Measurements from ENCODE around the gene VPS35. TPM values are rescaled to one million over a fixed set of nuclear protein-coding genes. Genes with fewer than 3 reads are reported as not detected.

The VPS35 gene
- total and polyA plus RNA-seq, 2 of the 13 experiments (the other 11 are each of a cell fraction or from before 2014, with no cell fraction given), result 30.7 to 136 TPM

- no peak for TF ChIP-seq USF2 (IDR thresholded peaks at IDR 0.05; ENCODE audit: low read depth, low read length)
- TF ChIP-seq USF2 (CRISPR knock-in tag; IDR thresholded peaks at IDR 0.05; ENCODE audit: borderline replicate concordance), result no peak
- TF ChIP-seq ETV5 (CRISPR knock-in tag; IDR thresholded peaks at IDR 0.05; ENCODE audit: borderline replicate concordance), result 0 out of 2 replicates have a peak, but pooled peaks have one; percentile 14
- TF ChIP-seq MEIS1 (CRISPR knock-in tag; IDR thresholded peaks at IDR 0.05; ENCODE audit: borderline replicate concordance), result peak; percentile 71; the same call in 1 of the 2 replicates
- TF ChIP-seq RCOR2 (CRISPR knock-in tag; IDR thresholded peaks at IDR 0.05), result no peak; the same call in 1 of the 2 replicates
- peak; percentile 93 for TF ChIP-seq SNAPC2 (CRISPR knock-in tag; IDR thresholded peaks at IDR 0.05)
- TF ChIP-seq HMGXB3 (CRISPR knock-in tag; IDR thresholded peaks at IDR 0.05; ENCODE audit: borderline replicate concordance), result no peak; the same call in 1 of the 2 replicates
- TF ChIP-seq POLR2A (IDR thresholded peaks at IDR 0.05; ENCODE audit: insufficient read depth in 1 of 2, low read depth in 2 of 2, low read length in 2 of 2), result peak; percentile 68 to 84
- no peak for TF ChIP-seq ARNT (IDR thresholded peaks at IDR 0.05)
- 0 out of 4 replicates have a peak, but pooled peaks of 1 of the 2 experiments have one; percentile 73 for TF ChIP-seq HMGXB4 (CRISPR knock-in tag; IDR thresholded peaks at IDR 0.05; ENCODE audit: borderline replicate concordance in 1 of 2, low read depth in 1 of 2)
- peak; percentile 45 for TF ChIP-seq GATAD2A (CRISPR knock-in tag; IDR thresholded peaks at IDR 0.05)
- TF ChIP-seq CBFB (CRISPR knock-in tag; IDR thresholded peaks at IDR 0.05), result 0 out of 2 replicates have a peak, but pooled peaks have one; percentile 48
- peak; percentile 96 for TF ChIP-seq MAZ (IDR thresholded peaks at IDR 0.05; ENCODE audit: borderline replicate concordance, low read depth, low read length)
- peak; percentile 61; the same call in 1 of the 2 replicates for TF ChIP-seq MAZ (CRISPR knock-in tag; IDR thresholded peaks at IDR 0.05; ENCODE audit: low read depth)
- TF ChIP-seq ZNF414 (CRISPR knock-in tag; IDR thresholded peaks at IDR 0.05), result 0 out of 2 replicates have a peak, but pooled peaks have one; percentile 36
- TF ChIP-seq ZNF510 (CRISPR knock-in tag; IDR thresholded peaks at IDR 0.05; ENCODE audit: low read depth), result 0 out of 2 replicates have a peak, but pooled peaks have one; percentile 34
- peak; percentile 95 for TF ChIP-seq NFYC (CRISPR knock-in tag; IDR thresholded peaks at IDR 0.05)
- no peak for TF ChIP-seq ZMAT3 (CRISPR knock-in tag; conservative IDR thresholded peaks at IDR 0.05)
- 0 out of 2 replicates have a peak, but pooled peaks have one; percentile 42 for TF ChIP-seq THAP11 (CRISPR knock-in tag; IDR thresholded peaks at IDR 0.05)
Measured at GRCh38 chr16:46621006-46621933, 67.7 kb downstream of the VPS35 start, which contains the start of gene SHCBP1 (continued).
